Activated T-helper 1 cell treated with anti-CD3 and anti-CD28 coated beads, Interleukin-12 subunit alpha, Interleukin-12 subunit beta, Interleukin-2, Interleukin-4 antibody, amounts not matched to agents 30 ng/mL and 10 ng/mL and 1 ng/mL, durations not matched to agents 14 hours and 24 hours and 36 hours (primary cell): ENCODE measurements around the gene GABRG3. TPM values are rescaled to one million over a fixed set of nuclear protein-coding genes. Genes with fewer than 3 reads are reported as not detected.

Source experiments
- DNase-seq: peaks from one replicate; pipeline ENCODE4 v3.0.0; 2021; ENCODE audit warnings: low spot score
- H3K27ac Mint-ChIP-seq: one replicate; pipeline ENCODE4 v1.8.0; 2021; ENCODE audit warnings: mild to moderate bottlenecking, mixed read lengths
- H3K27me3 Mint-ChIP-seq: one replicate; pipeline ENCODE4 v1.8.0; 2022; ENCODE audit warnings: mild to moderate bottlenecking, moderate library complexity, mixed read lengths; ENCODE audit not compliant: insufficient read depth
- H3K36me3 Mint-ChIP-seq: one replicate; pipeline ENCODE4 v1.8.0; 2021; ENCODE audit warnings: low read depth, mixed read lengths
- H3K4me1 Mint-ChIP-seq: one replicate; pipeline ENCODE4 v1.8.0; 2021; ENCODE audit warnings: low read depth, mixed read lengths
- H3K4me3 Mint-ChIP-seq: one replicate; pipeline ENCODE4 v1.8.0; 2021; ENCODE audit warnings: mild to moderate bottlenecking, moderate library complexity, mixed read lengths
- H3K9me3 Mint-ChIP-seq: one replicate; pipeline ENCODE4 v1.8.0; 2021; ENCODE audit warnings: mixed read lengths
- intact Hi-C: fragments of 100-400 bp; cut with micrococcal nuclease; formaldehyde crosslinking; loops from one replicate; pipeline ENCODE4 v1.15.1; 2024
- total RNA-seq: library from RNA; stranded (reverse); gene quantifications from 2 replicates; pipeline ENCODE4 v1.2.3, GENCODE V29; 2022

GABRG3 gene
- total RNA-seq, 1 donor from 2014 or later = not detected

DNA sequence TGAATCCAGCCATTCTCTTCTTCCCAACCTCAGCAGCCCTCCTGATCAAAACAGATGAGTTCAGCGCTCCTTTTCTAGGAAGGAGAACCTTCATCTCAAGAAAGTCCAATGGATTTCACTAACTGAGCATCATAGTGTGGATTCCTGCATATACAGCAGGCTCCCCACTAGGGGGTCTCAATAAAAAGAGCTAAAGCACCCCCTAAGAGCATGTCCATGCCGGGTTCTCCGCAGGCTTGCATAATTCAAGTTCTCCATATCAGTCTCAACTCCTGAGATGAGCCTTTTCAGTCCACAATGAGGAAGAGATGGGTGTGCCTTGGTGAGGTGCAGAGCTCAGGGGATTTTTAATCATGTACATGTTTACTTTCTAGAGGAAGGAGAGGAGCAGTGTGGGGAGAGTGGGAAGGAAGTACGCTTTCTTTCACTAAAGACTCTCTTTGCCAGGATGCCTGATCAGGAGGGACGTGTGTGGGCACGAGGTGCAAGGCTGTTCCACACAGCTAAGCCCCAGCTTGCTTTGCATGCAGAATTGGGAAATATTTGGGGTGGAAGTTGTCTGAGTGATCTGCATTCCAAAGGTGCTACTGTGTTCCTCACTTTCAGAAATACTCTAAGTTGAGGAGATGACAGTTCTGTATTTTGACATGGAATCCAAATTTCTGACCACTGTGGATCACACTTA, 564.6 kb downstream of the GABRG3 start:
- no peaks in the 10 kb centered on the region for H3K36me3 Mint-ChIP-seq
- no peak overlapping the region for H3K4me3 Mint-ChIP-seq
- no peaks in the 10 kb centered on the region for H3K27me3 Mint-ChIP-seq
- intact Hi-C loops = no loop called here
- H3K9me3 Mint-ChIP-seq = peaks cover 53% of the 10 kb centered on the region
- no peak overlapping the region for H3K27ac Mint-ChIP-seq
- H3K4me1 Mint-ChIP-seq = no peaks in the 10 kb centered on the region
- DNase-seq = no peak

- H3K27me3 Mint-ChIP-seq = no peaks in the 10 kb centered on the region
Measured at GRCh38 chr15:27538325-27538724, 567.3 kb downstream of the GABRG3 start.

GRCh38 chr15:27541581-27541980, 570.6 kb downstream of the GABRG3 start:
- H3K4me1 Mint-ChIP-seq = no peaks in the 10 kb centered on the region
- H3K36me3 Mint-ChIP-seq = no peaks in the 10 kb centered on the region
- DNase-seq = no peak
- intact Hi-C loops = no loop called here
- H3K9me3 Mint-ChIP-seq = peaks cover 43% of the 10 kb centered on the region
- no peak overlapping the region for H3K27ac Mint-ChIP-seq
- no peaks in the 10 kb centered on the region for H3K27me3 Mint-ChIP-seq
- no peak overlapping the region for H3K4me3 Mint-ChIP-seq

More at GRCh38 chr15:27538325-27538724, 567.3 kb downstream of the GABRG3 start:
- no peak overlapping the region for H3K27ac Mint-ChIP-seq
- no peak for DNase-seq
- no peaks in the 10 kb centered on the region for H3K36me3 Mint-ChIP-seq
- H3K9me3 Mint-ChIP-seq = peaks cover 38% of the 10 kb centered on the region
- no peaks in the 10 kb centered on the region for H3K4me1 Mint-ChIP-seq
- intact Hi-C loops = no loop called here
- no peak overlapping the region for H3K4me3 Mint-ChIP-seq

DNA sequence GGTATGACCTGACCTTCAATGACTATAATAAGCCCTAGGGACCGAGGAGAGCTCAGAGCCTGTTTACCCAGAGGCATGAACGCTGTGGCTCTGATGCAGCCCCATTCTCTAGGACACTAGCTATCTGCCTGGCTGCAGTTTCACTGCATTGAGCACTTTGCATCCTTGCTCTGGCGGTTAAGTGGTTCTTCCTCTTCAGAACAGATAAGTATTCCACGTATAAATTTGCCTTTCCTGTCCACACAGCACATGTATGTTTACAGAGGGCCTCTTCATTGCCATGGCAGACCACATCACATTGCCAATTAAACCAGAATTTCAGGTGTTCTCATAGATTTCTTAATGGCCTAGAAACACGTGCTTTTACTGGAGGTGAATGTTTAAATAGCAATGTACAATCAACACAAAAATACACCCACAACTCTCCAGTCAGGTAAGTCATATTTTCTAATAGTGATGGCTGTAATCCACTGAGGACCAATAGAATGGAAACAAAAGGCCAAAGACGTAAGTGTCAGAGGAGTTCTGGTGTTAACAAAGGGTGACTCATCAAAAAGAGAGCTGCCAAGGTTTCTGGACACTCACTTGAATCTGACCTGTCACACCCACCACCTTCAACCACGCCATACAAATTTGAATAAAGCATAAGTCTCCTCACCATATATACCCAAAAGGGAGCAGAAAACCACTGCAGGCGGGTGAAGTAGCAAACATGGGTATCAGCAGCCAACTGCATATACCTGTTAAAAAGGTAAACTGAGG, 574.7 kb downstream of the GABRG3 start:
- H3K36me3 Mint-ChIP-seq = no peaks in the 10 kb centered on the region
- intact Hi-C loops = no loop called here
- DNase-seq = no peak

GRCh38 chr15:27549746-27550145, 578.8 kb downstream of the GABRG3 start:
- intact Hi-C loops = no loop called here

More for the DNA sequence above, 574.7 kb downstream of the GABRG3 start:
- H3K9me3 Mint-ChIP-seq = peaks cover 27% of the 10 kb centered on the region
- H3K4me3 Mint-ChIP-seq = no peak overlapping the region
- no peaks in the 10 kb centered on the region for H3K27me3 Mint-ChIP-seq
- no peak overlapping the region for H3K27ac Mint-ChIP-seq
- H3K4me1 Mint-ChIP-seq = no peaks in the 10 kb centered on the region

GRCh38 chr15:27550635-27551034, 579.7 kb downstream of the GABRG3 start:
- Mint-ChIP-seq H3K27ac (no peak overlapping the region), H3K4me3 (no peak overlapping the region), H3K4me1 (no peaks in the 10 kb centered on the region), H3K36me3 (no peaks in the 10 kb centered on the region), H3K27me3 (no peaks in the 10 kb centered on the region), H3K9me3 (peaks cover 25% of the 10 kb centered on the region)
- intact Hi-C loops = no loop called here
- no peak for DNase-seq

More at GRCh38 chr15:27549746-27550145, 578.8 kb downstream of the GABRG3 start:
- Mint-ChIP-seq H3K4me3 (no peak overlapping the region), H3K9me3 (peaks cover 25% of the 10 kb centered on the region), H3K36me3 (no peaks in the 10 kb centered on the region), H3K27me3 (no peaks in the 10 kb centered on the region), H3K4me1 (no peaks in the 10 kb centered on the region), H3K27ac (no peak overlapping the region)
- no peak for DNase-seq

GRCh38 chr15:27561816-27562215, 590.8 kb downstream of the GABRG3 start:
- intact Hi-C loops = no loop called here
- Mint-ChIP-seq H3K4me1 (no peaks in the 10 kb centered on the region), H3K27ac (no peak overlapping the region), H3K36me3 (no peaks in the 10 kb centered on the region), H3K9me3 (peaks cover 17% of the 10 kb centered on the region), H3K27me3 (no peaks in the 10 kb centered on the region), H3K4me3 (no peak overlapping the region)
- DNase-seq = no peak

- Mint-ChIP-seq H3K4me1 (no peaks in the 10 kb centered on the region), H3K27ac (no peak overlapping the region), H3K9me3 (peaks cover 17% of the 10 kb centered on the region), H3K36me3 (no peaks in the 10 kb centered on the region), H3K27me3 (no peaks in the 10 kb centered on the region), H3K4me3 (no peak overlapping the region)
- DNase-seq = no peak
- intact Hi-C loops = no loop called here
Measured at GRCh38 chr15:27563765-27564370, 592.9 kb downstream of the GABRG3 start.

DNA sequence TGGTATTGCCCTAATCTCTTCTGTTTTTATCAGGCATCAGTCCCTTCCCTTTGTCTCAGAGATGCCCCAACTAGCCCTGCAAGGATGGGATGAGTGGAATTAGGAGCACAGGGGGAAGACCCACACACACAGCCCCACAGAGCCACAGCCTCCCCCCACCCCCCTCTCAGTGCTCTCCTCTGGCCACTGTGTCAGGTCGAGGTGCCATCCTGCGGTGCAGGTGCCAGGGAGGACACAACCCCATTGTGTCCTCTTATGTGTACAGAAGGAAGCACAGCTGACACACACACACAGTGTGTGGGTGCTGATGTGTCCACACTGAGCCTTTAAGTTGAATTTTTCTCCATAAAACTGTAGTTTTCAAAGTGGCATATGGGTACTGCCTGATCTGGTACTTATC, 593.7 kb downstream of the GABRG3 start:
- no peak for DNase-seq
- no peaks in the 10 kb centered on the region for H3K36me3 Mint-ChIP-seq
- H3K27ac Mint-ChIP-seq = no peak overlapping the region
- H3K27me3 Mint-ChIP-seq = no peaks in the 10 kb centered on the region
- H3K4me1 Mint-ChIP-seq = no peaks in the 10 kb centered on the region
- peaks cover 14% of the 10 kb centered on the region for H3K9me3 Mint-ChIP-seq
- H3K4me3 Mint-ChIP-seq = no peak overlapping the region
- intact Hi-C loops = no loop called here

- no peak for DNase-seq
- Mint-ChIP-seq H3K36me3 (no peaks in the 10 kb centered on the region), H3K4me1 (no peaks in the 10 kb centered on the region), H3K27ac (no peak overlapping the region), H3K9me3 (peaks cover 24% of the 10 kb centered on the region), H3K27me3 (no peaks in the 10 kb centered on the region), H3K4me3 (no peak overlapping the region)
- intact Hi-C loops = no loop called here
Measured at GRCh38 chr15:27570746-27571145, 599.8 kb downstream of the GABRG3 start.

DNA sequence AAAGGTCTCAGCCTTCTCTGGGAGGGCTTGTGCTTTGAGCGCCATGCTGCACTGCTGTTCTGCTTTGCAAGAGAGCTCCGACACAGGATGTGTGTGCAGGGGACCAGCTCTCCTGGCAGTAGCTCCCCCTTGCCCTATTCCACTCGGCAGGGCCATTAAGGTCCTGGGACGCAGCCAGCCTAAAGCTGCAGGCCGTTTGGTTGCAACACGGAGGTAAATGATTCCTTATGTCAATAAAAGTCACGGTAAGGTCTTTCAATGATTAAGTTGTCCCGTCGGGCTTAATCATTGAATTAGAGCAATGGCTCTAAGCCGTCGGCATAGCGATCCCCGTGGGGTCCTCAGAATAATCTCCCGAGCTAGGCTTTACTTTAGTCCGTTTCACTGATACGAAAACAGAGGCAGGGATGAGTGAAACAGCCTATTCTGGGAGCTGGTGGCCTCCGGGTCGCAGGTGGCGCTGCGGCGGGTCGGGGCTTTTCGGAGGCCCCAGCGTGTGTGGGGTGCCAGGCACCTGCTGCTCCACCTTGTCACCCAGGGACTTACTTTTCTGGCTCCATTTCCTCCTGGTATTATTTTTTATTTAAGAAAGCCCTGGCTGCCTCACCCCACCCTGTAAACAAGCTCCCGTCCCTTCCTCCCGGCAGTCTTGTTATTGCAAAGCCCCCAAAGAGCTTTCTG, 603.0 kb downstream of the GABRG3 start:
- Mint-ChIP-seq H3K4me1 (no peaks in the 10 kb centered on the region), H3K9me3 (peaks cover 17% of the 10 kb centered on the region), H3K27me3 (no peaks in the 10 kb centered on the region), H3K27ac (no peak overlapping the region), H3K36me3 (no peaks in the 10 kb centered on the region), H3K4me3 (no peak overlapping the region)
- DNase-seq = no peak
- intact Hi-C loops = no loop called here

GRCh38 chr15:27574541-27575054, 603.6 kb downstream of the GABRG3 start:
- Mint-ChIP-seq H3K9me3 (peaks cover 17% of the 10 kb centered on the region), H3K27ac (no peak overlapping the region), H3K36me3 (no peaks in the 10 kb centered on the region), H3K27me3 (no peaks in the 10 kb centered on the region), H3K4me1 (no peaks in the 10 kb centered on the region), H3K4me3 (no peak overlapping the region)
- intact Hi-C loops = no loop called here
- DNase-seq = no peak
